Esophagus muscularis mucosa (tissue), 4 donors: ENCODE measurements around the gene SSR1. TPM values are rescaled to one million over a fixed set of nuclear protein-coding genes. Genes with fewer than 3 reads are reported as not detected.
A peak's percentile ranks its signal among the peaks of the same experiment; 100 is the strongest.
"Not testable (repeated sequence)": the region's sequence is repeated elsewhere in the genome, so short reads cannot be mapped to it uniquely, and the experiment has no call there.

Experiments used
- DNase-seq: peaks from one replicate; pipeline ENCODE4 v3.0.0-alpha.2; 2017; ENCODE audit errors: extremely low spot score
- H3K27ac ChIP-seq, 4 donors: fragments of 200-600 bp; sonication (generic); replicated peaks in 1 of 4; 1 replicate in 3 of 4; 2 replicates in 1 of 4; pipeline ENCODE4 v1.5.1; 2016 to 2019; ENCODE audit warnings: mild to moderate bottlenecking in 1 of 4
- H3K27me3 ChIP-seq, 4 donors: fragments of 200-600 bp; sonication (generic); one replicate each; pipeline versions ENCODE4 v1.5.1 to v1.6.0; 2016 to 2019
- H3K36me3 ChIP-seq, 4 donors: fragments of 200-600 bp; sonication (generic); one replicate each; pipeline ENCODE4 v1.5.1; 2016 to 2019
- H3K4me1 ChIP-seq, 4 donors: fragments of 200-600 bp; sonication (generic); one replicate each; pipeline ENCODE4 v1.5.1; 2016 to 2019
- H3K4me3 ChIP-seq, 4 donors: fragments of 200-600 bp; sonication (generic); 1 replicate in 2 of 4; 2 replicates in 2 of 4; pipeline ENCODE4 v1.5.1; 2016 to 2019; ENCODE audit warnings: mild to moderate bottlenecking in 4 of 4, moderate library complexity in 1 of 4
- H3K9me3 ChIP-seq, 4 donors: fragments of 200-600 bp; sonication (generic); 1 replicate in 3 of 4; 2 replicates in 1 of 4; pipeline ENCODE4 v1.5.1; 2016 to 2019
- EP300 ChIP-seq: sonication (generic); formaldehyde crosslinking; IDR thresholded peaks from one replicate; pipeline ENCODE4 v1.6.1; 2017; ENCODE audit warnings: antibody characterized with exemption
- POLR2A ChIP-seq: fragments of 450-650 bp; IDR thresholded peaks from one replicate; pipeline ENCODE4 v1.6.1; 2017; ENCODE audit warnings: antibody characterized with exemption, moderate library complexity, mild to moderate bottlenecking, low read depth
- POLR2AphosphoS5 ChIP-seq, 2 donors: sonication (generic); formaldehyde crosslinking; IDR thresholded peaks; one replicate each; pipeline ENCODE4 v1.6.1; 2017; ENCODE audit warnings: antibody characterized with exemption in 2 of 2
- WGBS: methylation state at CpG from one replicate; pipeline ENCODE4 v1.1.5; 2018; 5-methylcytosine and 5-hydroxymethylcytosine counted together
- intact Hi-C: fragments of 100-400 bp; cut with DNase I; formaldehyde crosslinking; loops from one replicate; pipeline ENCODE4 v1.15.1; 2023
- total RNA-seq, 4 donors: library from RNA; depleted of rRNA; stranded (reverse); fragments of >200 nt; gene quantifications; one replicate each; pipeline versions ENCODE4 v1.1.0 to v1.2.1, GENCODE V29; 2016
- TF ChIP-seq, protein P1 (sequence below), 3 experiments: fragments of 200-600 bp in 2 of 3; fragments of 450-650 bp in 1 of 3; sonication (generic) in 2 of 3; IDR thresholded peaks; one replicate each; pipeline ENCODE4 v1.5.1; 2017 to 2019; ENCODE audit warnings: antibody characterized with exemption in 3 of 3, mild to moderate bottlenecking in 2 of 3, moderate library complexity in 1 of 3

The SSR1 gene
- total RNA-seq = 10 to 100 TPM; 29.5 to 41.3 (median 34.2) TPM

DNA sequence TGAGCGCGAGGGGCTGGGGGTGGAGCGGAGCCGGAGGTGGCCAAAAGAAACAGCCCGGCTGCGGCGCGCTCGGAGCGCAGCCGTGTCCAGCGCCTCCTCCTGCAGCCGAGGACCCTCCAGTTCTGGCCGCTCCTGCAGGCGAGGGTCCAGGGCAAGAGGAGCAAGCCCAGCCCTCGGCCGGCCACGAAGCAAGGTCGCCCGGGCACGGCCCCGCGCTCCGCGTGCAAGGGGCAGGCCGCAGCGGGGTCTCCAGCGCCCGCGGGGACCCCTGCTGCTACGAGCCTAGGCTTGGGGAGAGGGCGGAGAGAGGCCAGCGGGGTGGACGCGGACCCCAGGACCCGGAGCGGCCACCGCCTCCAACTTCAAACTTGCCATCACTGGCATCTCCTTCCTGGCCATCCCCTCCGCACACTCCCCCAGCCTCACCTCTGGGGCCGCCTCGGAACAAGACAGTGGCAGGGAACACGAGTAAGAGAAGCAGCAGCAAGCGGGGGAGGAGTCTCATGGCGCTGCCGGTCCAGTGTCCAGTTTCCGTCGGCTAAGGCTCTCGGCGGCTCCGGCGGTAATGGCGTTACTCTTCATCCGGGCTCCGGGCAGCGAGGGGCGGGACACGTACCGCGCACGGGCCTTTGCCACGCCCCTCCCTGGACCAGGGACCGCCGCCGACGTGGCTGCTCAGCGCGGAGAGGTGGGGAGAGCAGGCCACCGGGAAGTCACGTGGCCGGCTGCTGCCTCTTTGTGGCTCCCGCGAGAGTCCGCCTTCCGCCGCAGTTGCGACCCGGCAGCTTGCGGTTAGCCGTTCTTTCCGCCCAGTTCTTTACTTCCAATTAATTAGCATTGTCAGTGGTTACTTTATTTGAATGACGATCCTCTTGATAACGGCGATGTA, at the start of gene SSR1:
Gene SSR1, minus strand, starts transcription at position 584 of the 889 bp plus-strand sequence. Its CDS starts 79 bp downstream, at position 505.
- Histone ChIP-seq H3K36me3 (peaks cover 7 to 20% (median 18%) of the 10 kb centered on the region in 4 donors), H3K27me3 (peaks cover 0 to 7% (median 0%) of the 10 kb centered on the region in 4 donors), H3K4me1 (peaks cover 22 to 38% (median 36%) of the 10 kb centered on the region in 4 donors), H3K9me3 (no peaks in the 10 kb centered on the region), H3K27ac (peak within 1 kb of the TSS; percentile 91 to 99 (median 95)), H3K4me3 (peak within 1 kb of the TSS; percentile 84 to 99 (median 96))
- intact Hi-C loops = loop anchor here (1.0 to 5.0 kb wide), 2 partner anchors 76 to 279 kb away; partner anchors contain the start of genes CAGE1, RIOK1 and SNRNP48
- under 1% methylated on average over 36 of the region's 83 CpGs for WGBS
- no peak for TF ChIP-seq EP300
- TF ChIP-seq, protein P1, sequence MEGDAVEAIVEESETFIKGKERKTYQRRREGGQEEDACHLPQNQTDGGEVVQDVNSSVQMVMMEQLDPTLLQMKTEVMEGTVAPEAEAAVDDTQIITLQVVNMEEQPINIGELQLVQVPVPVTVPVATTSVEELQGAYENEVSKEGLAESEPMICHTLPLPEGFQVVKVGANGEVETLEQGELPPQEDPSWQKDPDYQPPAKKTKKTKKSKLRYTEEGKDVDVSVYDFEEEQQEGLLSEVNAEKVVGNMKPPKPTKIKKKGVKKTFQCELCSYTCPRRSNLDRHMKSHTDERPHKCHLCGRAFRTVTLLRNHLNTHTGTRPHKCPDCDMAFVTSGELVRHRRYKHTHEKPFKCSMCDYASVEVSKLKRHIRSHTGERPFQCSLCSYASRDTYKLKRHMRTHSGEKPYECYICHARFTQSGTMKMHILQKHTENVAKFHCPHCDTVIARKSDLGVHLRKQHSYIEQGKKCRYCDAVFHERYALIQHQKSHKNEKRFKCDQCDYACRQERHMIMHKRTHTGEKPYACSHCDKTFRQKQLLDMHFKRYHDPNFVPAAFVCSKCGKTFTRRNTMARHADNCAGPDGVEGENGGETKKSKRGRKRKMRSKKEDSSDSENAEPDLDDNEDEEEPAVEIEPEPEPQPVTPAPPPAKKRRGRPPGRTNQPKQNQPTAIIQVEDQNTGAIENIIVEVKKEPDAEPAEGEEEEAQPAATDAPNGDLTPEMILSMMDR (IDR thresholded peaks at IDR 0.05) = peak in 2 of 3 experiments; percentile 11 to 19
- TF ChIP-seq POLR2A = peak; percentile 15
- peak; percentile 92 to 97 for TF ChIP-seq POLR2AphosphoS5 (IDR thresholded peaks at IDR 0.05)
- DNase-seq = peak; percentile 98

DNA sequence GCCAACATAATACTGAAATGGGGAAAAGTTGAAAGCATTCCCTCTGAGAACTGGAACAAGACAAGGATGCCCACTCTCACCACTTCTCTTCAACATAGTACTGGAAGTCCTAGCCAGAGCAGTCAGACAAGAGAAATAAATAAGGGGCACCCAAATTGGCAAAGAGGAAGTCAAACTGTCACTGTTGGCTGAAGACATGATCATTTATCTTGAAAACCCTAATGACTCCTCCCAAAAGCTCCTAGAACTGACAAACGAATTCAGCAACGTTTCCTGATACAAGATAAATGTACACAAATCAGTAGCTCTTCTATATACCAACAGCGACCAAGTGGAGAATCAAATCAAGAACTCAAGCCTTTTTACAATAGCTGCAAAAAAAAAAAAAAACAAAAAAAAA, 38.9 kb upstream of the SSR1 start:
- H3K9me3 ChIP-seq, H3K4me3 ChIP-seq, H3K36me3 ChIP-seq, DNase-seq, H3K27me3 ChIP-seq, H3K27ac ChIP-seq, intact Hi-C loops, H3K4me1 ChIP-seq: not testable (repeated sequence)
- WGBS = 69% methylated on average over 3 of the region's 3 CpGs

DNA sequence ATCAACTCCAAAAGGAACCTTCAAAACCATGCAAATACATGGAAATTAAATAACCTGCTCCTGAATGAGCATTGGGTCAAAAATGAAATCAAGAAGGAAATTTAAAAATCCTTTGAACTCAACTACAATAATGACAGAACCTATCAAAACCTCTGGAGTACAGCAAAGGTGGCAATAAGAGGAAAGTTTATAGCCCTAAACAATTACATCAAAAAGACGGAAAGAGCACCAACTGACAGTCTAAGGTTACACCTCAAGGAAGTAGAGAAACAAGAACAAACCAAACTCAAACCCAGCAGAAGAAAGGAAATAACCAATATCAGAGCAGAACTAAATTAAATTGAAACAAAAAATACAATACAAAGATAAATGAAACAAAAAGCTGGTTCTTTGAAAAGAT, 37.6 kb upstream of the SSR1 start:
- H3K4me3 ChIP-seq, H3K9me3 ChIP-seq, H3K36me3 ChIP-seq, H3K27ac ChIP-seq, H3K4me1 ChIP-seq, intact Hi-C loops, H3K27me3 ChIP-seq, DNase-seq: not testable (repeated sequence)
- 84% methylated on average over 1 of the region's 1 CpG for WGBS

DNA sequence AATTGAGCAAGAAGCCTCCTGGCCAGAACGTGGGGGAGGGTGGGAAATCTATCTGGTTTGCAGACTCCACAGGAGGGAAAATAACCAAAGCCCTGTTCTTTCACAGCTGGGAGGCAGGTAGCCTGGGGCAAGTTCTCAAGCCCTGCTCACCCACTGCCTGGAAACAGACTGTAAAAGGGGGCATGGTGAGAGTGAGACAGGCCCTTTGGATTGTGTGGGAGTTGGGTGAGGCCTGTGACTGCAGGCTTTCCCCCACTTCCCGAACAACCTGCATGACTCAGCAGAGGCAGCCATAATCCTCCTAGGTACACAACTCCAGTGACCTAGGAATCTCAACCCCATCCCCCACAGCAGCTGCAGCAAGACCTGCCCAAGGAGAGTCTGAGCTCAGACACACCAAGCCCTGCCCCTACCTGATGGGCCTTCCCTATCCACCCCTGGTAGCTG, 34.6 kb upstream of the SSR1 start:
- DNase-seq, H3K9me3 ChIP-seq, H3K4me3 ChIP-seq, H3K4me1 ChIP-seq, H3K27ac ChIP-seq, H3K27me3 ChIP-seq, intact Hi-C loops, H3K36me3 ChIP-seq: not testable (repeated sequence)
- 66% methylated on average over 2 of the region's 2 CpGs for WGBS

DNA sequence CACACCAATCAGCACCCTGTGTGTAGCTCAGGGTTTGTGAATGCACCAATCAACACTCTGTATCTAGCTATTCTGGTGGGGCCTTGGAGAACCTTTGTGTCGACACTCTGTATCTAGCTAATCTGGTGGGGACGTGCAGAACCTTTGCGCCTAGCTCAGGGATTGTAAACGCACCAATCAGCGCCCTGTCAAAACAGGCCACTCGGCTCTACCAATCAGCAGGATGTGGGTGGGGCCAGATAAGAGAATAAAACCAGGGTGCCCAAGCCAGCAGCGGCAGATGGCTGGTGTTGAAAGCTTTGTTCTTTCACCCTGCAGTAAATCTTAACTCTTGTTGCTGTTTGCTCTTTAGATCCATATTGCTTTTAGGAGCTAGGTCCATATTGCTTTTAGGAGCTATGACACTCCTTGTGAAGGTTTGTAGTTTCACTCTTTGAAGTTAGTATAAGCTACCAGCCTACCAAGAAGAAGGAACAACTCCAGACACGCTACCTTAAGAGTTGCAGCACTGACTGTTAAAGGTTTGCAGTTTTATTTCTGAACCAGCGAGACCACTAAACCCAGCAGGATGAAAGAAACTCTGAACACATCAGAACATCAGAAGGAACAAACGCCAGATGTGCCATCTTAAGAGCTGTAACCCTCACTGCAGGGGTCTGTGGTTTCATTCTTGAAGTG, 31.9 kb upstream of the SSR1 start:
- intact Hi-C loops, H3K4me1 ChIP-seq, H3K9me3 ChIP-seq, H3K27ac ChIP-seq, H3K36me3 ChIP-seq, DNase-seq, H3K4me3 ChIP-seq: not testable (repeated sequence)
- WGBS = 87% methylated on average over 10 of the region's 10 CpGs
- peaks cover 0 to 30% (median 0%) of the 10 kb centered on the region in 4 donors for H3K27me3 ChIP-seq

DNA sequence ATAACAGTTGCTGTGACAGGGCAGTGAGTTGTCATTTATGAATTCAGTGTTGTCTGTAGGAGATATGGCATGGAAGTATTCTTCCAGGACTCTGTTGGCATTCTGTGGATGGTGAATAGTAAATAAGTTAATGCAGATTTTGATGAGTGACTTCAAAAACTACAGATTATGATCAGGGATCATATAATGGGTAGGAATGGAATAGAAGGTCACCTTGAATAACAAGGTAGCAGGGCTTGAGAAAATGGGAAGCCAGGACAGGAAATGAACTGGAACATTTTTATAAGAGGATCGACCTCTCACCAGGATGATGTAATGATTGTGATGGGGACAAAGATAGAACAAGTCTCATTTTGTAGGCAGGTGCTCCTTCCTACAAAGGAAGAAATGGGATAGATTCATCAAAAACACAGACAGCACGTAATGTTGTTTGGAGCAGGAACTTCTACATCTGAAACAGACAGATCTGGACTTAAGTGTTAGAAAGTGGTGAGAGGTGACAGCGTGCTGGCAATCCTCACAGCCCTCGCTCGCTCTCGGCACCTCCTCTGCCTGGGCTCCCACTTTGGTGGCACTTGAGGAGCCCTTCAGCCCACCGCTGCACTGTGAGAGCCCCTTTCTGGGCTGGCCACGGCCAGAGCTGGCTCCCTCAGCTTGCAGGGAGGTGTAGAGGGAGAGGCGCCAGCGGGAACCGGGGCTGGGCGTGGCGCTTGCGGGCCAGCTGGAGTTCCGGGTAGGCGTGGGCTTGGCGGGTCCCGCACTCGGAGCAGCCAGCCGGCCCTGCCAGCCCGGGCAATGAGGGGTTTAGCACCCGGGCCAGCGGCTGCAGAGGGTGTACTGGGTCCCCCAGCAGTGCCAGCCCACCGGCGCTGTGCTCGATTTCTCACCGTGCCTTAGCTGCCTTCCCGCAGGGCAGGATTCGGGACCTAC, 30.8 kb upstream of the SSR1 start:
- DNase-seq = no peak
- 82% methylated on average over 12 of the region's 29 CpGs for WGBS
- intact Hi-C loops = no loop called here
- Histone ChIP-seq H3K27me3 (peaks cover 0 to 30% (median 0%) of the 10 kb centered on the region in 4 donors), H3K36me3 (no peaks in the 10 kb centered on the region), H3K9me3 (no peaks in the 10 kb centered on the region), H3K27ac (no peak overlapping the region), H3K4me3 (peak overlapping the region in 1 of 4 donors; percentile 14), H3K4me1 (peaks cover 0 to 4% (median 0%) of the 10 kb centered on the region in 4 donors)
- TF ChIP-seq POLR2A = no peak
- TF ChIP-seq, protein P1 (IDR thresholded peaks at IDR 0.05) = no peak
- TF ChIP-seq EP300 = no peak
- no peak for TF ChIP-seq POLR2AphosphoS5 (IDR thresholded peaks at IDR 0.05)
